HT-29 (cell line): ENCODE data around the gene UBE2B. TPM values are rescaled to one million over a fixed set of nuclear protein-coding genes. Genes with fewer than 3 reads are reported as not detected.
"Not testable (repeated sequence)": the region's sequence is repeated elsewhere in the genome, so short reads cannot be mapped to it uniquely, and the experiment has no call there.

Source experiments
- DNase-seq: peaks from one replicate; pipeline ENCODE4 v3.0.0-alpha.2; 2015; ENCODE audit warnings: low spot score
- total RNA-seq: library from RNA; depleted of rRNA; stranded (reverse); fragments of >200 nt; shearing (Covaris generic); gene quantifications from 2 replicates; pipeline ENCODE4 v1.2.3, GENCODE V29; 2014; rRNA removed

UBE2B gene
- total RNA-seq, result 11.5 and 42.0 TPM in 2 replicates

DNA sequence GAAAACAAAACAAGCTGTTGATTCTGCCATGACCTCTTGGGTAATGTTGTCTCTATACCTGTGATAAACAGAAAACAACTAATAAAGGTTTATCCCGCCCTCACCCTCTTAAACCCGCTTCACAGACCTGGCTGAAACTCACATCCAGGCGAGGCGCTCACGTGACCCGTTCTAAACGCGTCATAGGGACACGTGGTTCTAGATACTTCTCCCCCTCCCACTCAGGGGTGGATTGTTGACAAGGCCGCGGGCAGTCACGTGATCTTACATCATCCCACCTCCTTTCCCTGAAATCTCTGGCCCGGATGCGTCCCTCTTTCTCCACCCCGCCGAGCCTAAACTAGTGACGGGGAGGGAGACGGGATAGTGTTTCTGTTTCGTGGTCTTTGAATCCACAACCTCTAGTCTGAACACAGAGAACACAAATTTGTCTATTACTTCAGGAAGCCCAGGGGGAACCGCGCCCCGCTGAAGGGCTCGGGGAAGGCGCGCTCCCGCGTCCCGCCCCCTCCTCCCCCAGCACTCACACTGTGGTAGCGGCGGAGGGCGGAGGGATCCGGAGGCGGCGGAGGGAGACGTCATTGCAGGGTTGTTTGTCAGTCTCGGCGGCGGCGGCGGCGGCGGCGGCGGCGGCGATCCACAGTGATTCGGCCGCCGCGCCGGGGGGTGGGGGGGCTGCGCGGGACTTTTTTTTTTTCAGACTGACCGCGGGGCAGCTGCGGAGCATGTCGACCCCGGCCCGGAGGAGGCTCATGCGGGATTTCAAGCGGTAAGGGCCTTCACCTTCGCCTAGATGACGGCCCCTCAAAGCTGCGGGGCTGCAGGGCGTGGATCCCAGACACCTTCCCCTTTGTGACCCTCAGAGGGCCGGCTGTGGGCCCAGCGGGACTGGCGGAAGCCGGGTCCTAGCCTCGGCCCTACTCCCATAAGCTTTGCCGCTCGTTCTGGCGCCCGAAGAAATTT, at the start of gene UBE2B:
Gene UBE2B (plus strand): TSS at position 699 of the 963 bp plus-strand sequence. CDS start 27 bp downstream, at position 726.
- DNase-seq, result peak; percentile 99

- DNase-seq, result no peak
Observed at GRCh38 chr5:134327327-134327726, 44.0 kb upstream of the UBE2B start.

GRCh38 chr5:134328619-134329018, 42.8 kb upstream of the UBE2B start:
- DNase-seq, result no peak

DNA sequence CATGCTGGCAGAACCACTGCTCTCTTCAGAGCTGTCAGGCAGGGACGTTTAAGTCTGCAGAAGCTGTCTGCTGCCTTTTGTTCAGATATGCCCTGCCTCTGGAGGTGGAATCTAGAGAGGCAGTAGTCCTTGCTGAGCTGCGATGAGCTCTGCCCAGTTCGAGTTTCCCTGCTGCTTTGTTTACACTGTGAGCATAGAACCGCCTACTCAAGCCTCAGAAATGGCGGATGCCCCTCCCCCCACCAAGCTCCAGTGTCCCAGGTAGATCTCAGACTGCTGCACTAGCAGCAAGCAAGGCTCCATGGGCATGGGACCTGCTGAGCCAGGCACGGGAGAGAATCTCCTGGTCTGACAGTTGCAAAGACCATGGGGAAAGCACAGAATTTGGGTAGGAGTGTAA, 34.5 kb upstream of the UBE2B start:
- DNase-seq, result peak; percentile 13

DNA sequence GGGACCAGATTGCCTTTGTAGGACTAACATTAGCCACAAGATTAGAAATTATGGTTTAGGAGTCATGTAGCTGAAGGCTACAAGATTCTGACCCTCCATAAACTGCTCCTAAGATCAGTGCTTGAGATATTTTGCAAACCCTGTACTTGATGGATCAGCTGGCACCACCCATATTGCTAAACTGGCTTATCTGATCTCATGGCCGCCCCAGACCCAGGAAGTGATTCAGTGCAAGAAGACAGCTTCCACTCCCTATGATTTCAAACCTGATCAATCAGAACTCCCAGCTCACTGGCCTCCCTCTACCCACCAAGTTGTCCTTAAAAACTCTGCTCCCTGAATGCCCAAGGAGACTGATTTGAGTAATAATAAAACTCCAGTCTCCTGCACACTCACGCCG, 27.9 kb upstream of the UBE2B start:
- peak; percentile 15 for DNase-seq

GRCh38 chr5:134345476-134345875, 25.9 kb upstream of the UBE2B start:
- DNase-seq, result not testable (repeated sequence)

- DNase-seq, result peak; percentile 77
Observed at GRCh38 chr5:134345996-134346395, 25.4 kb upstream of the UBE2B start.

DNA sequence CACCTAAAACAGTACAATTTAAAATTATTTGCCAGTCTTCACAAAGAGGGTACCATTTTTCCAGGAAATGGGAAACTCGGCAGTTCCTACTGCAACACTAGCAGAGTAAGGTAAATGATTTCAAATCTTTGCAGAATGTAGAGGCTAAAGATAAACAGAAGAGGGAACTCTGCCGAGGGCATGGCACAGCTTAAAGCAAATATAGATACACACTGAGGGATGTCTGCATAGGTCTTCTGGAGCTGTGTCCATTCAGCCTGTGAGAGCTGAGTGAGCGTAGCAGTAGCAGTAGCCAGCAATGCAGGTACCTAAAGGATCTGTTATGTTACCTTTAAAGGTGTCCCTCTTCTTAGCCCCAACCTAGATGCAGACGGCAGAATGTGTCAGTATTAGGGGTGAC, 21.9 kb upstream of the UBE2B start:
- DNase-seq, result no peak

GRCh38 chr5:134355681-134356080, 15.7 kb upstream of the UBE2B start:
- DNase-seq, result no peak

GRCh38 chr5:134365604-134366003, 5.8 kb upstream of the UBE2B start:
- no peak for DNase-seq

- DNase-seq, result no peak
Observed at GRCh38 chr5:134370311-134370870, 978 bp upstream of the UBE2B start.

DNA sequence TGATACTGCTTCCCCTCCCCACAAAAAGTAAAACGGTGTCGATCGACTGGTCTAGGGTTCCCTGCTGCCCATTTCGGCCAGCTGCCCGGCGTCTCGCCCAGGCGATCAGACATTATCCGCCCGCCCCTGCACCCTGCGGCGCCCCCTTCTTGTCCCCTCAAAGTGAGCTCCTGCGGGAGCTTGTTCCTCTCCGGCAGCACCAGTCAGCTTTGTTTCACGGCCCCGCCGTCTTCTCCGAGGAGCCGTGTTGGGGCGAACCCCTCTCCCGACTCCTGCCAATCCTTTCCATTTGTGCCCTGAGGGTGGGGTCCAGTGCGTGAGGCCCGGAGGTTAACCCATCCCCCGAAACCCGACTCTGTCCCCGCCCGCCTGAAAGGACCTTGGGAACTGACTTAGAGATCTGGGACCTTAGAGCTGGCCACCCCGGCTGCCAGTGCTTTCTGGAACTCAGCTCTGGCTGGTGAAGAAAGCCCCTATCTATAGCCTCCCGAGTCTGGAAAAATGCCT, 518 bp downstream of the UBE2B start:
- DNase-seq, result peak; percentile 64

DNA sequence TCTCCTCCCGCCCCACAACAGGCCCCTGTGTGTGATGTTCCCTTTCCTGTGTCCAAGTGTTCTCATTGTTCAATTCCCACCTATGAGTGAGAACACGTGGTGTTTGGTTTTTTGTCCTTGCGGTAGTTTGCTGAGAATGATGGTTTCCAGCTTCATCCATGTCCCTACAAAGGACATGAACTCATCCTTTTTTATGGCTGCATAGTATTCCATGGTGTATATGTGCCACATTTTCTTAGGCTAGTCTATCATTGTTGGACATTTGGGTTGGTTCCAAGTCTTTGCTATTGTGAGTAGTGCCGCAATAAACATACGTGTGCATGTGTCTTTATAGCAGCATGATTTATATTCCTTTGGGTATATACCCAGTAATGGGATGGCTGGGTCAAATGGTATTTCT, 2.3 kb downstream of the UBE2B start:
- not testable (repeated sequence) for DNase-seq

- DNase-seq, result no peak
Observed at GRCh38 chr5:134374232-134374631, 2.9 kb downstream of the UBE2B start.

DNA sequence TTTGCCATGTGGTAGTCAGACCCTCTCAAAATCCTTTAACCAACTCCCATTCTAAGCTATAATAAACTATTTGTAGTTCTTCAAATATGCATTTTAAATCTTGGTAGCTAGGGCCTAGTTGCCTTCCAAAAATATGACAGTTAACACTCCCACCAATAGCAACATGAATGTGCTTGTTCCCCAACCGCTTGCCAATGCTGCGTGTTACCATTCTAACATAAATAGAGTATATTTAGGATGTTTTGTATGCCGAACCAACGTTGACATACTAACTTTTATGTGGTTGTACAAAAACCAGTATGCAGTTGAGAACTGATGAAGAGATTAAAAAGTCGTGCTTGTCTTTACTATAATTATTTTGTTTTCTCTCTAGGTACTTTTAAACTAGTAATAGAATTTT, 9.0 kb downstream of the UBE2B start:
- DNase-seq, result no peak

DNA sequence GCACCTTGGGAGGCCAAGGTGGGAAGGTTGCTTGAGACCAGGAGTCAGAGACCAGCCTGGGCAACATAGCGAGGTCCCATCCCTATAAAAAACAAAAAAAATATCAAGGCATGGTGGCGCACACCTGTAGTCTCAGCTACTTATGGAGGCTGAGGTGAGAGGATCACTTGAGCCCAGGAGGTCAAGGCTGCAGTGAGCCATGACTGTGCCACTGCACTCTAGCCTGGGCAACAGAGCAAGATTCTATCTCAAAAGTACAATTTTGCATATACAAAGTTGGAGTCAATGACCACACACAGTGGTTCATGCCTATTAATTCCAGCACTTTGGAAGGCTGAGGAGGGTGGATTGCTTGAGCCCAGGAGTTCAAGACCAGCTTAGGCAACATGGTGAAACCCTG, 10.8 kb downstream of the UBE2B start:
- not testable (repeated sequence) for DNase-seq

- no peak for DNase-seq
Observed at GRCh38 chr5:134383980-134384697, 12.8 kb downstream of the UBE2B start.

DNA sequence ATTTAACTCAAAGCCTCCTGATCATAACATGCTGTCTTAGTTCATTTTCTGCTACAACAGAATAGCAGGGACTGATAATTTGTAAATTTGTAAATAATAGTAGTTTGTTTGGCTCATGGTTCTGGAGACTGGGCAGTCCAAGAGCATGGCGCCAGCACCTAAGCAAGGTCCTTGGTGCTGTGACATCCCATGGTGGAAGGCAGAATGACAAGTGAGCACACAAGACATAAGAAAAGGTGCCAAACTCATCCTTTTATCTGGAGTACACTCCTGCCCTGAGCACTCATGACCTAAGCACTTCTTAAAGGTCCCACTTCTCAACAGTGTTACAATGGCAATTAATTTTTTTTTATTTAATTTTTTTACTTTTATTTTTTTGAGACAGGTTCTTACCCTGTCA, 16.1 kb downstream of the UBE2B start:
- DNase-seq, result no peak

DNA sequence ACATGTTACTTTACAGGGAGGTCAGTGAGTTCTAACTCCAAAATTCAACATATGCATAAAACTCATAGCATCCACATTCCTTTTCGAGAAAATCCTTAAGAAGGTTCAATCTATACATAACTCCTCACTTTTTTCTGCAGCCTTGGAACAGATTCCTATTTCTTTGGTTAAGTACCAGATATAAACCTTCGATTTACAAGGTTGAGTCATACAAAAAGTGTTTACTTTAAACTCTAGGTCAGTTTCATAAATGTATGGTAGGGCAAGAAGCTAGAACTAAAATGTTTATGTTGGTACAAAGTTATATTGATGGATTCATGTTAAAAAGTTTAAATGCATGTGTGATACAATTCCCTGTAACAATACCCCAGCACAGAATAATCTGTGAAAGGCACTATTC, 20.9 kb downstream of the UBE2B start:
- DNase-seq, result no peak

DNA sequence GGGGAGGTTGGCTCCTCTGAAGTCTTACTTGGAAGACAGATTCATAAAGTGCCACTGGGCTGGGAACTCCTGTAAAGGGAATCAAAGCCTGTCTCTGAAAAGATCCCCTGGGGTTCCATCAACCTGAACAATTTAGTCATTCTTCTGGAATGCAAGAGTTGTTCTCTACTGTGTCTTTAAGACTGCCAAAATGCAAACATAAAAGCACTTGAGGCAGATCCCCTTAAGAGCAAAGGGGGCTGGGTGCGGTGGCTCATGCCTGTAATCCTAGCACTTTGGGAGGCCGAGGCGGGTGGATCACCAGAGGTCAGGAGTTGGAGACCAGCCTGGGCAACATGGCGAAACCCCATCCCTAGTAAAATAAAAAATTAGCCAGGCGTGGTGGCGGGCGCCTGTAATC, 23.6 kb downstream of the UBE2B start:
- DNase-seq, result no peak

DNA sequence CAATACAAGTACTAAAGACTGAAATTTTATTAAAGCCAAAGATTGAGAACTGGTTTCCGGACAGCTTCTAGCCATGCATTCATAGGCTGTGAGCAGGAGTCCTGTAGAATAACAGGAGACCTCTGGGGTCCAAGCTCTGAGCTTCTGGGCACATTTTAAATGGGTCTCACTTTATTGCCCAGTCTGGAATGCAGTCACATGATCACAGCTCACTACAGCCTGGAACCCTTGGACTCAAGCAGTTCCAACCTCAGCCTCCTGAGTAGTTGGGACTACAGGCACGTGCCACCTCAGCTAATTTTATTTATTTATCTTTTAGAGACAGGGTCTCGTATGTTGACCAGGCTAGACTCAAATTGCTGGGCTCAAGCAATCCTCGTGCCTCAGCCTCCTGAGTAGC, 24.9 kb downstream of the UBE2B start:
- no peak for DNase-seq

DNA sequence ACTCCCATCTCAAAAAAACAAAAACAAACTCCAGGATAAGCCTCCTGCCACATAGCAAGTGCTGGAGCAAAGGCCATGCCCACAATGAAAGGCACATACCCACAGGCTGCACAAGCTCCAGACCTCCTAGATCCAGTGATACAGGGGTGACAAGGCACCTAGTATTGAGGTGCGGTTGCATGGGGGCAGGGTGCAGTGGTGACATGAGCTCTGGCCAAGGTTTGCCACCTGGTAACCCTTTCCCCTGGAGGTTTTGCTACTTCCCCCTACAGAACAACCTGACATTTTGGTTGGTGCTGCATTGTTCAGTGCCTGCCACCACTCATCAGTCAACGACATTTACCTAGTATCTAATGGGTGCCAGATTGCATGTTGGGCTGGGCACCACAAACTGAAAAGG, 25.8 kb downstream of the UBE2B start:
- no peak for DNase-seq
